Measurements from ENCODE around the gene SLC38A9.
"Not testable (repeated sequence)": the region's sequence is repeated elsewhere in the genome, so short reads cannot be mapped to it uniquely, and the experiment has no call there.

Gene SLC38A9

GRCh38 chr5:55610542-55610941 is 101.6 kb downstream of the SLC38A9 start:
- DNase-seq (ENCODE audit: low spot score), result no peak

GRCh38 chr5:55609413-55609812 is 102.7 kb downstream of the SLC38A9 start:
- no peak for DNase-seq (ENCODE audit: low spot score)

DNA sequence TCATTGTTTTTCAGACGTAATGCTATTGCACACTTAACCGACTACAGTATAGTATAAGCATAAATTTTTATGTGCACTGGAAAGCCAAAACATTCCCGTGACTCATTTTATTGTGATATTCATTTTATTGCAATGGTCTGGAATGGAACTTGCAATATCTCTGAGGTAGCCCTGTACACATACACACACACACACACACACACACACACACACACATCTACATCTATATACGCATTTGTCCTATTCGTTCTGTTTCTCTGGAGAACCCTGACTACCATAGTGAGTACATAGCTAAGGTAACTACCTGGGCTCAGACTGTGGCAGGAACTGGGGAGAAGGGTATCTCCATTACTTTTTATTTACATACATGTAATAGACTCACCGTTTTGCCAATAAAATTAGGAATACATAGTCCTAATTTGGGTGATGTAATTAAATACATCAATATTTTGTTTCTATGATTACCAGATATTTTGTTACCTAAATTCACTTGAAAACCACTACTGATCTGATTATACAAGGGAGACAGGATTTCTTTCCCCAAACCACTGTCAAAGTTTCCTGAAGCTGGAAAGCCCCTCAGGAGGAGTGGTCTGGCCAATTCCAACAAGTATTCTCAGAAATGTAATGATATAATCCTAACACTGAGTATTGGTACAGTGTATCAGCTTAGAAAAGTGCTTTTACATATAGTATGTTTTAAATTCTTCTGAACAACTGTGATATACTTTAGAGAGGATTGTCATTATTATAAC is 103.4 kb downstream of the SLC38A9 start:
- DNase-seq (ENCODE audit: low spot score), result no peak

DNA sequence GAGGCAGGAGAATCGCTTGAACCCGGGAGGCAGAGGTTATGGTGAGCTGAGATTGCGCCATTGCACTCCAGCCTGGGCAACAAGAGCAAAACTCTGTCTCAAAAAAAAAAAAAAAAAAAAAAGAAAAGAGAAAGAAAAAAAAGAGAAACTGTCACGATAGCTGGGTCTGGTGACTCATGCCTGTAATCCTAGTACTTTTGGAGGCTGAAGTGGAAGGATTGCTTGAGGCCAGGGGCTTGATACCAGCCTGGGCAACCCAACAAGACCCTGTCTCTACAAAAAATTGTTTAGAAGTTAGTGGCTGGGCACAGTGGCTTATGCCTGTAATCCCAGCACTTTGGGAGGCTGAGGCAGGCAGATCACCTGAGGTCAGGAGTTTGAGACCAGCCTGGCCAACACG is 104.8 kb downstream of the SLC38A9 start:
- not testable (repeated sequence) for DNase-seq (ENCODE audit: low spot score)

DNA sequence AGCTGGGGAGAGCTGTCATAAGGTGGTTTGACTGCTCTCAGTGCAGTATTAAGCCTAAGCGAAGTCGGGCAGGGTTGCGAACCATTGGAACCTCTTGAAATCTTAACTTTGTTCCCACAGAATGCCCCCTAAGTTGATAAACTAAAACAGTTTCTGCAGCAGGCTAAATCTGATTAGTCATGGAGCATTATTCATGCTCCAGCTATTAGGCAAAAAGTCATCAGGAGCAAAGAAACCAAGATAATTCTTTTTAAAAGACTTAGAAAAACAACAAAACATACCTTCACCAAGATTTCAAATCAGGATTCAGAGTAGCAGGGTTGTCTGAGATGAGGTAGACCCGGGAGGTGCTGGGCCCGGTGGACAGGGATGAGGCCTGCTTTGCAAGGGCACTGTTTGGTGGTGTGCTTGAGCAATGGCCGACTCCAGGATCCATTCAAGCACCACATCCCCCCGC is 107.5 kb downstream of the SLC38A9 start:
- no peak for DNase-seq (ENCODE audit: low spot score)

GRCh38 chr5:55603922-55604321 is 108.2 kb downstream of the SLC38A9 start:
- DNase-seq (ENCODE audit: low spot score), result no peak

DNA sequence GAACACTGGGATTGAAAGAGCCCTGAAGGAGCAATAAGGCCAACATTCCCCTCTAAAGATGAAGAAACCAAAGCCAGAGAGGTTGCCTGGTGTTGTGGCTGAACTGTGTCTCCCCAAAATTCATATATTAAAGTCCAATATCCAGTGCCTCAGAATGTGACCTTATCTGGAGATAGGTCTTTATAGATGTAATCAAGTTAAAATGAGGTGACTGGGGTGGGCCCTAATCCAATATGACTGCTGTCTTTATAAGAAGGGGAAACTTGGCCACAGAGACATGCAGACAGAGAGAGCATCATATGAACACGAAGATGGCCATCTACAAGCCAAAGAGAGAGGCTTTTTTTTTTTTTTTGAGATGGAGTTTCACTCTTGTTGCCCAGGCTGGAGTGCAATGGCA is 110.5 kb downstream of the SLC38A9 start:
- DNase-seq (ENCODE audit: low spot score), result no peak

DNA sequence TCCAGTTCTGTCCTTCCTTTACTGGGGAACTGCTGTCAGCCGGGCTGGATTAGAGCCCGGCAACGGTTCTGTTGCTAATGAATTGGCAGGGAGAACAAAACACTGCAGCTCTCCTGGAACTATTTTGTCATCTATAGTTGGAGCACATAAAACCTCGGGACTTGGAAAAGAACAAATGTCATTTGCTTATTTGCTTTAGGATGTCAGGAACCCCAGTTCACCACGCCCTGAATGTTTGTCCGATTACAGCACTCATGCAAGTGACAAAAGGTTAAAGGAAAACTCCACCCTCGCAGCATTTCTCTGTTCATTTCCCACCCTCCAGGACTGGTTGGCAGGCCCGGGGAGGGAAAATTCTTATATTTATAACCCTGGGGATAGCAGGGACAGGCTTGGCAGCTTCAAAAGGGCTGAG is 110.9 kb downstream of the SLC38A9 start:
- no peak for DNase-seq (ENCODE audit: low spot score)

DNA sequence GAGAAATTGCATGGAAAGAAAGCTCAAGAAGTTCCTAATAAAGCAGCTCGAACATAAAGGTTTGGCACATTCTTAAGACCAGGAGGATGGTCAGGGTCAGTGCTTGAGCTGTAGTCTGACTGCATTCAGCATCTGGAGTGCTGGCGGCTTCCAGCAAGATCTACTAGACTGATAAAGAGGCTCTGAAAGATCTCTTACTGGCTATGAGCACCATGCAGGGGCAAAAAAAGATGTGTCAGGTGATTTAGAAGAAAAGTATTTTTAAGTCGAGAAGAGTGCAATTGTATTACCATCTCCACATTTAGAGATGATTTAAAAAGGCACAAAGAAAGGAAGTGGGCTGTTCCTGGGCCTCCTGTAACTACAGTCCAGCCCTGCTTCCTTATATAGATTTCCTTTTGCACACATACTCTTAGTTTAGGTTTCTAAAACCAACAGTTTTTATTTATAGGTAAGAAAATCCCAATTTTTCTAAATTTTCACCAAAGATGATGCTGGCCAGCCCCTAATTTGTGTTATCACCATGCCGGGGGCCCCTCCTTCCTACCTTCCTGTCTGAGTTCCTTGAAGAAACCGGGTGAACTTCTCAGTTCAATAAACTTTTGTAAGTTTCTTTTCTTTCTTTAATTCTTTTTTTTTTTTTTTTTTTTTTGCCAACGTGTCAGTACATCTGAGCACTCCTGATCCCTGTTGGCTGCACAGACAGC is 111.5 kb downstream of the SLC38A9 start:
- no peak for DNase-seq (ENCODE audit: low spot score)

DNA sequence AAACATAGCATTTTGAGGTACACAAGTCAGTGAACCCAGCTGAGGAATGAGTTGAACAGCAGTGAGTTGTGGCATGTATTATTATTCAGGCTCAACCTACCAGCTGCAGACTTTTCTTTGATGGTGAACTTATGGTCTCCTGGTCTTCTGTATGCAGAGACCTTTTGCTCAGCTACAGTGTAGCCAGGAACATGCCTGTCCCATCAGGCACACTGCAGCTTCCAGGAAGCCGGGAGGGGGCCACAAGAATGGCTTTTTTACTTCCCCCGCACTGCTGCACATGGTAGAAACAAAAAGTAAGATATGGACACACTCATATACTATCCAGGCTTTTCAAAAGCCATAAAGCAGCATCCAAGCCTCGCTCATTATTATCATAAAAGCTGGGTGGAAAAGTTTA is 112.0 kb downstream of the SLC38A9 start:
- no peak for DNase-seq (ENCODE audit: low spot score)

DNA sequence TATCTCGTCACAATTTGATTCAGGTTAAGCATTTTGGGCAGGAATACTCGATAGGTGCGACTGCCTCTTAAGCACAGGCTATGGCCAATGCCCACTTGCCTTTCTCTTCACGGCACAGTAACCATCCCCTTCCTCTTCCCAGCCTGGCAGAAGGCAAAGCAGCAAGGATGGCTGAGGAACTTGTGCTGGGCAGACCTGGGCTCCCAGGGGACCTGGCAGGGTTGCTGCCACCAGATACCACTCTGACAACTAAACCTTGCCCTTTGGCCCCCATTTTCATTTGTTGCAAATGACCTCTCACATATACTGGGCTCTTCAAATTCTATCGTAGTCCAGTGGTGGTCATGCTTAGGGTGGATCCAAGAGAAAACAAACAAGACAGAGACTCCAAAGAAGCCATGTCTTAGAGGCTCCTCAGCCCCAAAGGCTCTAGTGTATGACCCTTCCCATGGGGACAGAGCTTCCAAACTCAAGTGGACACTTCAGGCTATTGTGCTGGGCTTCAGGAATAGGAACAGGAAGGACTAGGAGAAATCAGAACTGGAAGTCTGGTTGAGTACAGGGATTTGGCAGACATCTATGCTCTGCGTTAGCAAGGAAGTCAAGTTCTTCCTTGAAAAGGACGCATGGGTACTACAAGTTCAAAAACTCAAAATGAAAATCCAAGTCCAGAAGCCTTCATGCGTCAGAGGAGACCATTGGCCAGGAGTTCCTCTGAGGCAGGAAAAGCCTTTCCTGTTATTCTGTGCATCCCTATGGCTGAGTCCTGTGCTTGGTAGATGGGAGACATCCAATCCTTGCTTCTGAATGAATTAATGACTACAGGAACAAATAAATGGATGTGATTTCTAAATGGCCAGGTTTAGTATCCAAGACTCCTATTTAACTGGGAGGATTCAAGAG is 112.7 kb downstream of the SLC38A9 start:
- no peak for DNase-seq (ENCODE audit: low spot score)

DNA sequence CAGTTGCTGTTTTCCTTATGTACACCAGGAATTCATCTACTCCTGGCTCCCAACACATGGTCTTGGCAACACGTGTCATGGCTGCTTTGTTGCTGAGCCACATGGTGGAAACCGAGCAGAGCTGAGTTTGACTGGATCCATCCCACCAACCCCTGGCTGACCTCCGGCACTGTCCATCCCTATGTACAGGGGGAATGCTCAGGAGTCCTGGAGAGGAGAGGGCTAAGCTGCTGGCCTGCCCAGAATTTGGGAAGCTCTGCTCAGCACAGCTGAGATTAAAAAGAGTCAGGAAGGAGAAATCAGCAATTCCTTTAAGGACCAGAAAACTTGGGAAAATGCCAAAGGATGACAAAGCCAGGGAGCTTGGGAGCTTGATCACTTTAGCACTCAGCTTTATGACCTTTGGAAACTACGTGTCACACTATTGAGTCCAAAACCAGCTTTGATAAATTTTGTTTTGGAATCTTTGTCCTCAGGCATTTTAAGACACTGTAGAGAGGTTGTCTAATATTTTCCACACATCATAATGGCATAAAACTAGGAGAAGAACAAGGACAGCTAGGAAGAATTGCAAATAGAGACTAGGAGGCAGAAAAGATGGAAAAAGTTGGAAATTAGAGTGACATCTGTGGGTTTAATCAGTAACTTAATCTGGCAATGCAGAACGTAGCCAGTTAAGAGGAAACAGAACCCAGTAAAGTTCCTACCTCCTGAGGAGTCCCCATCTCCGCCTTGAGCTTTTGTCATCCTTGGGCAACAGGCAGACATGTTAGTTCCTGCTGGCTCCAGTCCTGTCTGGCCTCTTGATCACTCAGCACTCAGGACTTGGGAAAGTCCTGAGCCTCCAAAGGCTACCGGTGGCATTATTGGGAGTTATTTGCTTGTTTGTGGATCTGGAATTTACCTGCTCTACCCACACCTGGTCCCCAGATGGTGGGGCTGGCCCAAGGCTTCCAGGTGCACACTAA is 114.8 kb downstream of the SLC38A9 start:
- DNase-seq (ENCODE audit: low spot score), result no peak

DNA sequence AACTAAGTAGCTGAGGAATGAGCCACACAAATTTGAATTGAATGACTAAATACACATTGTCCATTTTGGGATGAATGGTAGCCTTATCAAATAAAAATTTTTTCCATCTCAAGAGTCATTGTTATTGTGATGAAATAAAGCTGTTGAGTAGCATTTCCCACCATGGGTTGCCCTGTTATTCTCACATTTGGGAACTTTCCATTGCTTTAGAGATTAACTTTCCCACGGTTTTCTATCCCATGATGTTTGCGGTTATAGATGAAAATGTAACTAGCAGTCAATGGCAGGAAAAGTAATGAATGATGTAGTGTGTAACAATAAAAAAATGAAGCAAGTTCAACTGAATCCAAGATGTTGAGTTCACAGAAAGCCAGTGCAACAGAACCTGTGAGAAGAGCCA is 117.5 kb downstream of the SLC38A9 start:
- no peak for DNase-seq (ENCODE audit: low spot score)

- no peak for DNase-seq (ENCODE audit: low spot score)
These were observed 119.0 kb downstream of the SLC38A9 start for GRCh38 chr5:55593115-55593472.

- DNase-seq (ENCODE audit: low spot score), result no peak
These were observed 119.6 kb downstream of the SLC38A9 start for GRCh38 chr5:55592388-55593114.

DNA sequence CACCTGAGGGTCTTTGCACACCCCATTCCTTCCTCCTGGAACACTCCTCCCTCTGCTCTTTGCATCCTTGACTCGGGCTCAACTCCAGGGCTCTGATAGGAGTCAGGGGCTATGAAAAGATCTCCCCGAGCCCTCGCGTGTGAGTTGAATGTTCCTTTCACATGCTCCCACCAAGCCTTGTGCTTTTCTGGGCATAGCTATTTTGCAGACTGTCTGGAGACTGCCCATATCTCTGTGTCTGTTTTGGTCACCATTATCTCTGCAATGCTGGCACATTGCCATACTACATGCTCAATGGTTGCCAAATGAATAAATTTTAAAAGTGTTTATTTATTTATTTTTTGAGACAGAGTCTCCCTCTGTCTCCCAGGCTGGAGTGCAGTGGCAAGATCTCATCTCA is 120.4 kb downstream of the SLC38A9 start:
- no peak for DNase-seq (ENCODE audit: low spot score)

DNA sequence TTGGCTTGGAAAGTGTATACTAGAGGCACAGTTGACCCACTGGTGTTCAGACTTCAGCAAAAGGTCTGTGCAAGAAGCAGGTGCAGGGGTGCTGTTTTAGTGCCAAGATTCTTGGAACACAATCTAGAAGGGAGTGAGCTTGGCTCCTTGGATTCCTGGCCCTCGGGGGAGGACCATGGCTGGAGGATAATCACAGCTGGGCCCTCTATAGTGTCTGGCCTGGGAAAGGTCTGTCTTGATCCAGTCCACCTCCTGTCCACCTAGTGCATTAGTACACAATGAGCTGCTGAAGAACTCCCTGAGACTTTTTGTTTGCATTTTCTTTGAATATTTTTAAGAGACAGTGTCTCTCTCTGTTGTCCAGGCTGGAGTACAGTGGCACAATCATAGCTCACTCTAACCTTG is 126.9 kb downstream of the SLC38A9 start:
- DNase-seq (ENCODE audit: low spot score), result no peak

GRCh38 chr5:55584398-55585205 is 127.5 kb downstream of the SLC38A9 start:
- DNase-seq (ENCODE audit: low spot score), result no peak

GRCh38 chr5:55583578-55583977 is 128.5 kb downstream of the SLC38A9 start:
- DNase-seq (ENCODE audit: low spot score), result no peak

DNA sequence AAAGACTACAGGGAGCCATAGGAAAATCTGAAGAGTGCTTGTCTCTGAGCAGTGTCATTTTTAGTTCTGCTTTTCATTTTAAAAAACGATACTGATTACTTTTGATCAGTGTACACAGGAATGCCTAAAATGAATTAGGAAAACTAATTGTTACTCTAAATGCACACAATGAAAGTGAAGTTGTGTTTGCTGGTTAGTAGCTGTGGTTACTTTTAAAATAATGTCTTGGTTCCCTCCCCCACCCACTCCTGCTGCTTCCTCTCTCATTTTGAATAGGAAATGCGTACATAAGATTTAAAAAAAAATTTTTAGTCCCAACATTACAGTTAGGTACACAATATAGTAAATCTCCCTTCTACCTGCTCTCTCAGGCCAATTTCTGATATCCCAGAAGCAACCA is 129.9 kb downstream of the SLC38A9 start:
- DNase-seq (ENCODE audit: low spot score), result no peak
